Activated CD4-positive, CD25-positive, alpha-beta regulatory T cell treated with anti-CD3 and anti-CD28 coated beads, Interleukin-2, amount 50 U/mL, for 24 hours (primary cell): Measurements from ENCODE around the gene ZFAND6.
"Not testable (repeated sequence)": the region's sequence is repeated elsewhere in the genome, so short reads cannot be mapped to it uniquely, and the experiment has no call there.

Experiments used
- ATAC-seq, 2 donors: fragments of 150-1000 bp; cut with Tn5 transposase; one replicate each; pipeline ENCODE4 v1.10.0; 2021; ENCODE audit warnings: mild to moderate bottlenecking in 1 of 2, moderate library complexity in 1 of 2

Gene ZFAND6

GRCh38 chr15:80099662-80100061 lies 40.2 kb downstream of the ZFAND6 start:
- not testable (repeated sequence) for ATAC-seq

GRCh38 chr15:80100247-80100646 lies 40.8 kb downstream of the ZFAND6 start:
- ATAC-seq = no peak

DNA sequence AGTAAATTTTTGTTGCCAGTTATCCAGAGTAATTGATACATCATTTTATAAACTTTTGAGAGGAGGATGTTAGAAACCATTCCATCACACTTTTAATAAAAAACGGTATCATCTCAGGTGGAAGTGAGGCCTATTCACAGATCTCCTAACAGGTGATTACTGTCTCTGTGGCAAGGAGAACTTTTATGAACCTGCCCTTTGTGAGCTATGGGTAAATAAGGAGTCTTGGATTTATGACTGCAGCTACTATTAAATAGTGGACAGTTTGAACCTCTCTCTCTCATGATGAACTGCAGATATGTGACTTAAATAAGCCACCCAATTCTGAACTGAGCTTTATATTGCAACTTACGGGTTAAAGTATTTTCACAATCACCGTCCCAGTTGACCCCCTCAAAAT lies 45.7 kb downstream of the ZFAND6 start:
- ATAC-seq = no peak

DNA sequence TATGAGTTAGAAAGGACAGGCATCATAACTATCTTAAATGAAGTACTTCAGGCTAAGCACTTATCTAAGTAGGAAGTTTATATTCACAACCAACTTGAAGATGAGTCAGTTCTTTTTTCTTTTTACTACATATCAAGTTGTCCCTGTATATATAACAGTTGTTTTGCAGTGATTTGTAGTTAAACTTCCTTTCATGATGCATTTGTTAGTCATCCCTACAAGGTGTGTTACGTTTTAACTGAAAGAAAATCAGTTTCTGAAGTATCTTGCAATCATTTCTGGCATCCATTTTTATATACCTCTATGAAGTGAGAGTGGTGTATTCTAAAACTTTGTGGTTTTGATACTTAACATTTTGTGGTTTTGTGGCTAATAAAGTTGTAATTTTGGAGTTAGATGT lies 46.1 kb downstream of the ZFAND6 start:
- peak; percentile 88 to 95 for ATAC-seq

DNA sequence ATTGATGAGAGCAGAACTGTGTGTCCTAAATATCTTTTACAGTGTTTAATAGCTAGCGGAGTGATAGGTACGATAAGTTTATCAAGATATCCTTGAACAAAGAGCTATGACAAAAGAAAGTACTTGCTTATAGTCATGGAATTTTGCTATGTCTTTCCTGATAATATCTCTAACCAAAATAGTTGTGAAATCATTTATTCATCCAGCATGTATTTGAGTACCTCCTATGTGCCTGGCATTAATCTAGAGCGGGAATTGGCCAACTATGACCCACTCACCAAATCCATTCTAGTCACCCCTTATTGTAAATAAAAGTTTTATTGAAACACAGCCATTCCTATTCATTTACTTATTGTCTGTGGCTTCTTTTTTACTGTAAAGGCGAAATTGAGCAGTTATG lies 46.6 kb downstream of the ZFAND6 start:
- no peak for ATAC-seq

- no peak for ATAC-seq
These were observed 47.7 kb downstream of the ZFAND6 start for GRCh38 chr15:80107204-80107603.

DNA sequence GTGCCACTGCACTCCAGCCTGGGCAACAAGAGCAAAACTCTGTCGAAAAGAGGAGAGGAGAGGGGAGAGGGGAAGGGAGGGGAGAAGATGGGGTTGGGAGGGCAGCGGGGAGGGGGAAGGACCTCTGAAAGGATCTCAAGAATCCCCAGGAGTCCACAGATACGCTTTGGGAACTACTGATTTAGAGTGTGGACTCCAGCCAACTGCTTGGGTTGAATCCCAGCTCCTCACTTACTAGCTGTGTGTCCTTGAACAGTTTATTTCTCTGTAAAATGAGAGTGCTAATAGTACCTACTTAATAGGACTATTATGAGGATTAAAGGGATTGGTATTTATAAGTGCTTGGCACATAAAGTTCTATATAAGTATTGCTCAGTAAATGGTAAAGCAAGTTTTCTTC lies 48.3 kb downstream of the ZFAND6 start:
- ATAC-seq = no peak

DNA sequence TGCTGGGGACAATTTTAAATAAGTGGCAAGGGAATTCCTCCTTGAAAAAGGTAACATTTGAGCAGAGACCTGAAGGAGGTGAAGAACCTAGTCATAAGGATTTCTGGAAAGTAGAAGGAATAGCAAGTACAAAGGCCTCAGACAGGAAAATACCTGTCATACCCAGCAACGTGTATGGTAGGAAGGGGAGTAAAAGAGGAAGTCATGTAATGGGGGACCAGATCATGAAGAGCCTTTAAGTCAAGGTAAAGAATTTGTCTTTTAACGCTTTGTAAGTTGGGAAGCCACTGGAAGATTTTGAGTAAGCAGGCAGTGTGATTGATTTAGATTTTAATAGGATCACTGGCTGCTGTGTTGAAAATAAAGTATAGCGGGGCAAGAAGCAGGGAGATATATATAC lies 49.9 kb downstream of the ZFAND6 start:
- ATAC-seq = no peak

- no peak for ATAC-seq
These were observed 51.4 kb downstream of the ZFAND6 start for GRCh38 chr15:80110920-80111319.

- no peak for ATAC-seq
These were observed 54.6 kb downstream of the ZFAND6 start for GRCh38 chr15:80114114-80114513.

DNA sequence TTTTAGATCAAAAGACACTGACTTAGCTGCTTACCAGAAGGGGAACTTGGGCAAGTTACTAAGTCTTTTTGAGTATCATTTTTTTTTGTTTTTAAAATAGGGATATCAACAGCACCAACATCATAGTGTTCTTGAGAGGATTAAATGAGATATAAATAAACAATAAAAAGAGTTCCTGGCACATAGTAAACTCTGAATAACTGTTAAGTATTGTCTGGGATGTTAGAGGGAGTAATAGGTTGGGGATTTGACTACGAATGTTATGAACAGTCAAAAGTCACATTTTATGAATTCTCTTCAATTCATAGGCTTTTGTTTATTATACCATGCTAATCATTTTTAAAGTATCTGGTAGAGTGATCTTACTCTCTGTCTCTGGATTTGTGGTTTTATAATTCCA lies 55.5 kb downstream of the ZFAND6 start:
- ATAC-seq = no peak

DNA sequence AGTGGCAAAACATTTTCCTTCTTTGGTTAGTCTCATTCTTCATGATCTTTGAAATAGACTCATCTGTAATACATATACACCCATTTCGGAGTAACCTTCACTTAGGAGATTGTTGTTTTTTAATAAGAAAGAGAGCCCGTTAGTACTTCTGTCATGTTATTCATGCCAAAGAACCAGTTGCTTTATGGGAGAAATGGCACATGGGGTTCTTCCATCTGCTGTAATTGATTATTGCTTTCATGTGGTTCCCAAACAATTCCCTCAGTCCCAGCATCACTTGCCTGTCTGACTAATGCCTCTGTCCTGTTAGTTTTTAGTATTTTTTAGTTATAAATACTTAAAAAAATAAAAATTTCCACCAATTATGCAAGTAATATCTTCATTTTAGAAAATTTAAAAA lies 59.5 kb downstream of the ZFAND6 start:
- no peak for ATAC-seq

GRCh38 chr15:80120636-80121035 lies 61.2 kb downstream of the ZFAND6 start:
- no peak for ATAC-seq

DNA sequence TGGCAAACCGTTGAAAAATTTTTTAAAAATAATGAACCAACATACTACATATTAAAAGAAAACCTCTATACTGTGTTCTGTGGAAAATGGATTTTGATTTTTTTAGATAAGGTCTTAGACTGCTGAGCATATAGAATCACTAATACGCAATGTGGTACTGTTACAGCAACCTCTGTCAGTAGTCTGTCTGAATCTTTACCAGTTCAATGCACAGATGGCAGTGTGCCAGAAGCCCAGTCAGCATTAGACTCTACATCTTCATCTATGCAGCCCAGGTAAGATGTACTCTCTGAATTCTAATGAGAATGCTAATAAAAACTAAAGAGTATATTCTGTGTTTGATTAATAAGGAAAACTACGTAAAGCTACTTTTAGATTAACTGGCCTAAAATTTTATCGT lies 62.1 kb downstream of the ZFAND6 start:
- no peak for ATAC-seq

- no peak for ATAC-seq
These were observed 63.6 kb downstream of the ZFAND6 start for GRCh38 chr15:80123034-80123433.

DNA sequence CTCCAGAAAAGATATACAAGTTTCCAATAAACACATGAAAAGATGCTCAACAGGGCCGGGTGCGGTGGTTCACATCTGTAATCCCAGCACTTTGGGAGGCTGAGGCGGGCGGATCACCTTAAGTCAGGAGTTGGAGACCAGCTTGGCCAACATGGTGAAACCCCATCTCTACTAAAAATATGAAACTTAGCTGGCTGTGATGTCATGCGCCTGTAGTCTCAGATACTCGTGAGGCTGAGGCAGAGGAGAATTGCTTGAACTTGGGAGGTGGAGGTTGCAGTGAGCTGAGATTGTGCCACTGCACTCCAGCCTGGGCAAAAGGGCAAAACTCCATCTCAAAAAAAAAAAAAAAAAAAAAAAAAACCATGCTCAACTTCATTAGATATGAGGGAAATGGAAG lies 67.8 kb downstream of the ZFAND6 start:
- not testable (repeated sequence) for ATAC-seq

GRCh38 chr15:80127911-80128310 lies 68.4 kb downstream of the ZFAND6 start:
- no peak for ATAC-seq

DNA sequence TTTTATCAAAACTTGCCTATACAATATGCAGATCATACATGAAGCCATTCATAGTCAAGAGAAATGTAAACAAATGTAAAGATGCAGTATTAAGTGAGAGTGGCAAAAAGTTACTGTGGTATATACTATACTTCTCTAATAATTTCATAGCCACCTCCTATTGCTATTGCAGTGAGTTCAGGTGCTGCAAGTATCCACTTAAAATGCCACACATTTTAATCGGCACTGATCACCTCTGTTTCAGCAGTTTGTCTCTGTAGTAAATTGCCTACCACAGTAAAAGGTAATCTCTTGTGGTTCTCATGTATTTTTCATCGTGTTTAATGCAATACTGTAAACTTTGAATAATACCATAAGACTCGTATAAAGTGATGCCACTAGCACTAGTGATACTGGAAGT lies 72.9 kb downstream of the ZFAND6 start:
- ATAC-seq = no peak

- no peak for ATAC-seq
These were observed 77.4 kb downstream of the ZFAND6 start for GRCh38 chr15:80136854-80137253.

GRCh38 chr15:80138961-80139360 lies 79.5 kb downstream of the ZFAND6 start:
- ATAC-seq = no peak

DNA sequence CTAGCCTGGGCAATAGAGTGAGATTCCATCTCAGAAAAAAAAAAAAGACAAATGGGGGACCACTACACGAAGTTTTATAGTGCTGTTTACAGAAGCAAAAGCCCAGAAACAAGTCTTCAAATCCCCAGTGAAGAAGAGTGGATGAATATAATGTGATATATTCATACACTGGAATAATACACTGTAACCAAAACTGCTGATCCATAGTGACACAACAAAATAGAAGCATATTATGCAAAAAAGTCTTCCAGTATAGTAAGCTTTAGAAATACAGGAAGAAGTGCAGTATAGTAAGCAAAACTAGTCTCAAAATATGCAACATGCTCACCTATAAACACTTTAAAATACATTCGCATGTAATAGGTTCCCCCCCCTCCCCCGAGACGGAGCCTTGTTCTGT lies 81.4 kb downstream of the ZFAND6 start:
- no peak for ATAC-seq

- no peak for ATAC-seq
These were observed 82.6 kb downstream of the ZFAND6 start for GRCh38 chr15:80141916-80142598.

DNA sequence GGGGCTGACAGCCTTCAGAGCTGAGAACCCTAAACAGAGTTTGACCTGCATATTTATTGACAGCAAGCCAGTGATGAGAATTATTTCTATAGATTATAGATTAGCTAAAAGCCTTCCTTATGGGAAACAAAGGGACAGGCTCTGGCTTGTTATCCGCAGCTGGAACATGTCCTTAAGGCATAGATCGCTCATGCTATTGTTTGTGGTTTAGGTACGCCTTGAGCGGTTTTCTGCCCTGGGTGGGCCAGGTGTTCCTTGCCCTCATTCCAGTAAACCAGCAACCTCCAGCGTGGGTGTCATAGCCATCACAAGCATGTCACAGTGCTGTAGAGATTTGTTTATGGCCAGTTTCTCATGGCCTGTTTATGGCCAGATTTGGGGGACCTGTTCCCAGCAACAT lies 83.2 kb downstream of the ZFAND6 start:
- ATAC-seq = no peak

DNA sequence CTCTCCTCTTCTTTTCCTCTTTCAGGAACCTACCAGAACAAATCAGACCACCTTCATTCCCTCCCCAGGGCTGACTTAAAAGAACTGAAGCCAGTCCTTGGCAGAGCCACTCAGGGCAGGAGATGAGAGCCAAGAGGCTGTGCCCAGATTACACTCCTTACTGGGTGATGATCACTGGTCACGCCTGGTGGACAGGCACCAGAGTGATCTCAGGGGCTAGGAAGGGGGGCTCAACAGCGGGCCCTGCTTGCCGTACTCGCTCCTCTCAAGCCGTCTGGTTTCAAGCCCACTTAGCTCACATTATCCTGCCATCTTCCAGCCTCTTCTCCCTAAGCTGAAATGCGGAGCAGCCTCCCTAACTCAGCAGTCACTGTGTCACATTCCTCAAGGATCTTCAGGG lies 91.7 kb downstream of the ZFAND6 start:
- no peak for ATAC-seq

GRCh38 chr15:80151576-80151975 lies 92.1 kb downstream of the ZFAND6 start:
- ATAC-seq = no peak
